MM.1S (cell line): ENCODE results near the gene DAP.

ENCODE experiments used
- DNase-seq: peaks from one replicate; pipeline ENCODE4 v3.0.0-alpha.2; 2015
- H2AFZ ChIP-seq: fragments of 300-600 bp; sonication (generic); 2 replicates; pipeline ENCODE4 v1.6.0; 2016; ENCODE audit warnings: antibody characterized with exemption, low read length
- H3F3A ChIP-seq: fragments of 300-600 bp; sonication (generic); 2 replicates; pipeline ENCODE4 v1.6.1; 2016; ENCODE audit warnings: mild to moderate bottlenecking, antibody characterized with exemption, low read length, moderate library complexity, mixed read lengths; ENCODE audit not compliant: insufficient read depth
- H3K27ac ChIP-seq: fragments of 300-600 bp; sonication (generic); 2 replicates; pipeline ENCODE4 v1.5.1; 2016; ENCODE audit warnings: mild to moderate bottlenecking, low read length
- H3K27me3 ChIP-seq: fragments of 300-600 bp; sonication (generic); replicated peaks from 2 replicates; pipeline ENCODE4 v1.6.0; 2016; ENCODE audit warnings: low read length; ENCODE audit not compliant: insufficient read depth
- H3K36me3 ChIP-seq: fragments of 300-600 bp; sonication (generic); replicated peaks from 2 replicates; pipeline ENCODE4 v1.6.1; 2016; ENCODE audit warnings: mild to moderate bottlenecking, low read length, mixed read lengths; ENCODE audit not compliant: insufficient read depth
- H3K4me1 ChIP-seq: fragments of 300-600 bp; sonication (generic); 2 replicates; pipeline ENCODE4 v1.6.1; 2016; ENCODE audit warnings: low read length, mixed read lengths
- H3K4me2 ChIP-seq: fragments of 300-600 bp; sonication (generic); 2 replicates; pipeline ENCODE4 v1.6.0; 2016; ENCODE audit warnings: low read depth, low read length
- H3K4me3 ChIP-seq: fragments of 300-600 bp; sonication (generic); 2 replicates; pipeline ENCODE4 v1.5.1; 2016; ENCODE audit warnings: low read length, mixed read lengths
- H3K79me2 ChIP-seq: fragments of 300-600 bp; sonication (generic); 2 replicates; pipeline ENCODE4 v1.6.1; 2016; ENCODE audit warnings: mixed run types, low read length, mixed read lengths
- H3K9ac ChIP-seq: fragments of 300-600 bp; sonication (generic); 2 replicates; pipeline ENCODE4 v1.6.1; 2016; ENCODE audit warnings: low read length, mixed read lengths
- H3K9me2 ChIP-seq: fragments of 300-600 bp; sonication (generic); replicated peaks from 2 replicates; pipeline ENCODE4 v1.6.1; 2016; ENCODE audit warnings: mild to moderate bottlenecking, low read length, mixed read lengths; ENCODE audit not compliant: insufficient read depth
- H3K9me3 ChIP-seq: fragments of 300-600 bp; sonication (generic); replicated peaks from 2 replicates; pipeline ENCODE4 v1.6.1; 2016; ENCODE audit warnings: mild to moderate bottlenecking, low read length, mixed read lengths; ENCODE audit not compliant: insufficient read depth
- H4K20me1 ChIP-seq: fragments of 300-600 bp; sonication (generic); 2 replicates; pipeline ENCODE4 v1.6.1; 2016; ENCODE audit warnings: mild to moderate bottlenecking, low read length, moderate library complexity, mixed read lengths; ENCODE audit not compliant: insufficient read depth
- EZH2 ChIP-seq: fragments of 300-600 bp; sonication (generic); optimal IDR thresholded peaks from 2 replicates; pipeline ENCODE3; 2017; ENCODE audit warnings: low read depth, mild to moderate bottlenecking, antibody characterized with exemption, low read length, mixed read lengths
- EZH2phosphoT487 ChIP-seq: fragments of 300-600 bp; sonication (generic); IDR thresholded peaks from 2 replicates; pipeline ENCODE4 v1.6.1; 2018; ENCODE audit warnings: antibody characterized with exemption, low read length
- TF ChIP-seq, protein P1 (sequence below): fragments of 300-600 bp; sonication (generic); IDR thresholded peaks from 2 replicates; pipeline ENCODE4 v1.5.1; 2016; ENCODE audit warnings: antibody characterized with exemption, low read length, mixed read lengths

Gene DAP

GRCh38 chr5:10726179-10726912 lies 34.7 kb downstream of the DAP start:
- Histone ChIP-seq H3F3A (no peaks in the 10 kb centered on the region), H3K27me3 (no peaks in the 10 kb centered on the region), H3K79me2 (no peaks in the 10 kb centered on the region), H3K9me3 (no peaks in the 10 kb centered on the region), H3K4me2 (no peak overlapping the region), H3K4me1 (no peaks in the 10 kb centered on the region), H3K4me3 (no peak overlapping the region), H2AFZ (no peak overlapping the region), H3K9ac (no peak overlapping the region), H3K9me2 (no peaks in the 10 kb centered on the region), H4K20me1 (no peaks in the 10 kb centered on the region), H3K27ac (no peak overlapping the region), H3K36me3 (no peaks in the 10 kb centered on the region)
- no peak for DNase-seq
- TF ChIP-seq EZH2phosphoT487 (no peak), EZH2 (no peak)
- TF ChIP-seq, protein P1, sequence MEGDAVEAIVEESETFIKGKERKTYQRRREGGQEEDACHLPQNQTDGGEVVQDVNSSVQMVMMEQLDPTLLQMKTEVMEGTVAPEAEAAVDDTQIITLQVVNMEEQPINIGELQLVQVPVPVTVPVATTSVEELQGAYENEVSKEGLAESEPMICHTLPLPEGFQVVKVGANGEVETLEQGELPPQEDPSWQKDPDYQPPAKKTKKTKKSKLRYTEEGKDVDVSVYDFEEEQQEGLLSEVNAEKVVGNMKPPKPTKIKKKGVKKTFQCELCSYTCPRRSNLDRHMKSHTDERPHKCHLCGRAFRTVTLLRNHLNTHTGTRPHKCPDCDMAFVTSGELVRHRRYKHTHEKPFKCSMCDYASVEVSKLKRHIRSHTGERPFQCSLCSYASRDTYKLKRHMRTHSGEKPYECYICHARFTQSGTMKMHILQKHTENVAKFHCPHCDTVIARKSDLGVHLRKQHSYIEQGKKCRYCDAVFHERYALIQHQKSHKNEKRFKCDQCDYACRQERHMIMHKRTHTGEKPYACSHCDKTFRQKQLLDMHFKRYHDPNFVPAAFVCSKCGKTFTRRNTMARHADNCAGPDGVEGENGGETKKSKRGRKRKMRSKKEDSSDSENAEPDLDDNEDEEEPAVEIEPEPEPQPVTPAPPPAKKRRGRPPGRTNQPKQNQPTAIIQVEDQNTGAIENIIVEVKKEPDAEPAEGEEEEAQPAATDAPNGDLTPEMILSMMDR = no peak

- Histone ChIP-seq H3K9me2 (no peaks in the 10 kb centered on the region), H3K4me2 (no peak overlapping the region), H3K9ac (no peak overlapping the region), H3K4me3 (no peak overlapping the region), H3K36me3 (no peaks in the 10 kb centered on the region), H3K9me3 (no peaks in the 10 kb centered on the region), H3F3A (no peaks in the 10 kb centered on the region), H2AFZ (no peak overlapping the region), H3K79me2 (no peaks in the 10 kb centered on the region), H3K27ac (no peak overlapping the region), H4K20me1 (no peaks in the 10 kb centered on the region), H3K4me1 (no peaks in the 10 kb centered on the region), H3K27me3 (no peaks in the 10 kb centered on the region)
- DNase-seq = no peak
- no peak for TF ChIP-seq EZH2phosphoT487
- TF ChIP-seq EZH2 = no peak
- TF ChIP-seq, protein P1 = no peak
These were observed 35.4 kb downstream of the DAP start for GRCh38 chr5:10725636-10726035.

DNA sequence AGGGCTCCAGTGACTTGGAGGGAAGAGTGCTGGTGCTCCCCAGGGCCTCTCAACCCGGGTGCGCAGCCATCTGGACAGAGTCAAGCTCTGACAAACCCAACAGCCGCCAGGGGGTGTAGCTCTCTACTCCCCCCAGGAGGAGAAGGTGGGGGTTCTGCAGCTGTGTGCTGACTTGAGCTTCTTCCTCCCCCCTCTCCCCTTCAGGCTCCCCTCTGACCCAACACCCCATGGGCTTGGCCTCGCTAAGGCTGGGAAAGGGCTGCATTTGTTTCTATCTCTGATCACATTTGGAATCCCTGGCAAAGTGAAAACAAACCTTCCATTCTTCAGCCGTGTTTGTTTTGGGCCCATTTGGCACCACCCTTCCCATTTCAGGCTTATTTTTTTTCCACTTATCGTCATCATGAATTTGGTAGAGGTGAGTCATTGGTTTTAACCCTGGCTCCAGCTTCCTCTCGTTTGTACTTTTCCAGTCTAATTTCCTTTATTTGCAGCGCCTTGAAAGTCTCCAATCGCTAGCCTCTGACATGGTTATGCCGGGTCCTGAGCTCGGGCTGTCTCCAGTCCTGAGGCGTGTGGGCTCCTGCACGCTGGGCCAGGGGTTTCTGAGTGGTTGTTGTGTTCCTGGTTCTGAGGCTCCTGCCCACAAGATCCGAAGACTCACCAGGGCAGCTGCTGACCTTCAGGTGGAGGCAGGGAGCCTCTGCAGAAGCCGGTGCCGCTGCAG lies 36.1 kb downstream of the DAP start:
- H3K9ac ChIP-seq = no peak overlapping the region
- TF ChIP-seq EZH2phosphoT487 = no peak
- TF ChIP-seq EZH2 = no peak
- TF ChIP-seq, protein P1 = no peak
- H3K79me2 ChIP-seq = no peaks in the 10 kb centered on the region
- no peaks in the 10 kb centered on the region for H3F3A ChIP-seq
- no peak overlapping the region for H2AFZ ChIP-seq
- DNase-seq = no peak
- no peaks in the 10 kb centered on the region for H4K20me1 ChIP-seq
- H3K9me3 ChIP-seq = no peaks in the 10 kb centered on the region
- H3K27ac ChIP-seq = no peak overlapping the region
- no peaks in the 10 kb centered on the region for H3K27me3 ChIP-seq
- H3K36me3 ChIP-seq = no peaks in the 10 kb centered on the region
- H3K4me1 ChIP-seq = no peaks in the 10 kb centered on the region
- H3K4me3 ChIP-seq = no peak overlapping the region
- no peak overlapping the region for H3K4me2 ChIP-seq
- H3K9me2 ChIP-seq = no peaks in the 10 kb centered on the region
